Lung (tissue), 12 donors: ENCODE measurements around the gene CATSPER1. TPM values are rescaled to one million over a fixed set of nuclear protein-coding genes. Genes with fewer than 3 reads are reported as not detected.

Source experiments
- ATAC-seq: fragments of 200-7000 bp; cut with Tn5 transposase; one replicate; pipeline ENCODE4 v1.9.1; 2020; ENCODE audit warnings: moderate number of reproducible peaks; ENCODE audit not compliant: insufficient read depth, low FRiP score
- DNase-seq, 3 donors: peaks; one replicate each; pipeline ENCODE4 v3.0.0-alpha.2; 2013 to 2017
- H3K27ac ChIP-seq, 2 donors: one replicate each; pipeline ENCODE4 v1.5.1; 2013; ENCODE audit warnings: mild to moderate bottlenecking in 2 of 2, moderate library complexity in 2 of 2, control low read depth in 1 of 2, inconsistent platforms in 1 of 2, low read depth in 1 of 2, low read length in 1 of 2
- H3K27me3 ChIP-seq, 3 donors: one replicate each; pipeline ENCODE4 v1.5.1; 2013; ENCODE audit warnings: low read length in 2 of 3; ENCODE audit not compliant: control insufficient read depth in 3 of 3, insufficient read depth in 3 of 3
- H3K36me3 ChIP-seq, 4 donors: one replicate each; pipeline ENCODE4 v1.5.1; 2013; ENCODE audit warnings: low read length in 4 of 4, mild to moderate bottlenecking in 1 of 4, moderate library complexity in 1 of 4; ENCODE audit not compliant: control insufficient read depth in 4 of 4, insufficient read depth in 4 of 4
- H3K4me1 ChIP-seq, 5 donors: one replicate each; pipeline ENCODE4 v1.5.1; 2013; ENCODE audit warnings: low read length in 5 of 5, mild to moderate bottlenecking in 2 of 5, moderate library complexity in 1 of 5; ENCODE audit not compliant: control insufficient read depth in 5 of 5, insufficient read depth in 5 of 5
- H3K4me3 ChIP-seq: one replicate; pipeline ENCODE4 v1.5.1; 2013; ENCODE audit warnings: mild to moderate bottlenecking, control low read depth, moderate library complexity
- H3K9ac ChIP-seq, 2 donors: one replicate each; pipeline ENCODE4 v1.5.1; 2013; ENCODE audit warnings: low read length in 2 of 2, control low read depth in 1 of 2; ENCODE audit not compliant: insufficient read depth in 1 of 2
- H3K9me3 ChIP-seq, 4 donors: one replicate each; pipeline ENCODE4 v1.5.1; 2013; ENCODE audit warnings: low read length in 3 of 4, mild to moderate bottlenecking in 1 of 4, moderate library complexity in 1 of 4; ENCODE audit not compliant: control insufficient read depth in 4 of 4, insufficient read depth in 3 of 4
- WGBS, 2 donors: extraction: QIAGEN DNeasy Blood & Tissue Kit; methylation state at CpG; one replicate each; pipeline ENCODE4 v1.1.7; 2013; 5-methylcytosine and 5-hydroxymethylcytosine counted together
- polyA plus RNA-seq, 2 donors: library from polyadenylated mRNA; stranded (reverse); fragments of 200-250 nt; gene quantifications; one replicate each; pipeline ENCODE4 v1.2.1, GENCODE V29; 2013
- total RNA-seq, 2 donors: library from RNA; depleted of rRNA in 1 of 2; stranded (reverse); fragments of >200 nt in 1 of 2; gene quantifications; one replicate each; pipeline ENCODE4 v1.2.1, GENCODE V29; 2014 to 2021
- TF ChIP-seq, protein P1 (sequence below): IDR thresholded peaks from 2 replicates; pipeline ENCODE4 v1.5.1; 2012; ENCODE audit warnings: mild to moderate bottlenecking; ENCODE audit errors: control extremely low read depth, extremely low read depth
- donor health status: control.
- donor health status: control.
- donor health status: Bipolar disorder and iron deficiency.
- donor health status: healthy.
- donor health status: DM: yes; HTN: yes; CAD: no.

CATSPER1 gene
- total and polyA plus RNA-seq, 4 donors: 2.9 to 3.3 (median 3.1) TPM; not detected in 1

DNA sequence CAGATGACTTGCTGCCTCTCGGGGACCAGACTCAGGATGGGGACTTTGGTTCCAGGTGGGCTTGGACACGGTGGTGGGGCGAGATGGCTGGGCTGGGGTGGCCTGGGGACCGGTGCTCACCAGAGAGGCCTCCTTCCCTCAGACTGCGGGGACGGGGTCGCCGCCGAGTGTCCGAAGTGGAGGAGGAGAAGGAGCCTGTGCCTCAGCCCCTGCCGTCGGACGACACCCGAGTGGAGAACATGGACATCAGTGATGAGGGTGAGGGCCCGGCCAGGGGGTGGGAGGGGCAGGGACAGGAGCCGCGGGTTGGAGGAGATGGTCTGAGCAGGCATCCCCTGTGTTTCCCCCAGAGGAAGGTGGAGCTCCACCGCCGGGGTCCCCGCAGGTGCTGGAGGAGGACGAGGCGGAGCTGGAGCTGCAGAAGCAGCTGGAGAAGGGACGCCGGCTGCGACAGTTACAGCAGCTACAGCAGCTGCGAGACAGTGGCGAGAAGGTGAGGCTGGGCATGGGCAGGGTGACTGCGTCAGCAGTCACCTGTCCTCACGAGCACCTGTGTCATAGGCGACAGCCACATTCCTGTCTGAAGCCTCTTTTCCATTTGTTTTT lies 58.8 kb downstream of the CATSPER1 start:
- TF ChIP-seq, protein P1, sequence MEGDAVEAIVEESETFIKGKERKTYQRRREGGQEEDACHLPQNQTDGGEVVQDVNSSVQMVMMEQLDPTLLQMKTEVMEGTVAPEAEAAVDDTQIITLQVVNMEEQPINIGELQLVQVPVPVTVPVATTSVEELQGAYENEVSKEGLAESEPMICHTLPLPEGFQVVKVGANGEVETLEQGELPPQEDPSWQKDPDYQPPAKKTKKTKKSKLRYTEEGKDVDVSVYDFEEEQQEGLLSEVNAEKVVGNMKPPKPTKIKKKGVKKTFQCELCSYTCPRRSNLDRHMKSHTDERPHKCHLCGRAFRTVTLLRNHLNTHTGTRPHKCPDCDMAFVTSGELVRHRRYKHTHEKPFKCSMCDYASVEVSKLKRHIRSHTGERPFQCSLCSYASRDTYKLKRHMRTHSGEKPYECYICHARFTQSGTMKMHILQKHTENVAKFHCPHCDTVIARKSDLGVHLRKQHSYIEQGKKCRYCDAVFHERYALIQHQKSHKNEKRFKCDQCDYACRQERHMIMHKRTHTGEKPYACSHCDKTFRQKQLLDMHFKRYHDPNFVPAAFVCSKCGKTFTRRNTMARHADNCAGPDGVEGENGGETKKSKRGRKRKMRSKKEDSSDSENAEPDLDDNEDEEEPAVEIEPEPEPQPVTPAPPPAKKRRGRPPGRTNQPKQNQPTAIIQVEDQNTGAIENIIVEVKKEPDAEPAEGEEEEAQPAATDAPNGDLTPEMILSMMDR: no peak
- WGBS, 2 donors: 94 to 95% methylated on average over 26 to 30 of the region's 30 CpGs
- DNase-seq (no peak), ATAC-seq (no peak)
- H3K9me3 ChIP-seq: no peaks in the 10 kb centered on the region
- H3K27ac ChIP-seq: no peak overlapping the region
- no peak overlapping the region for H3K4me3 ChIP-seq
- no peaks in the 10 kb centered on the region for H3K27me3 ChIP-seq
- peaks cover 3 to 10% (median 8%) of the 10 kb centered on the region in 5 donors for H3K4me1 ChIP-seq
- no peak overlapping the region for H3K9ac ChIP-seq
- peaks cover 17 to 53% (median 31%) of the 10 kb centered on the region in 4 donors for H3K36me3 ChIP-seq

Other genes with a start within 250 kb of the CATSPER1 start
- 10 to 100 TPM in 1 of 2 donors, 1 to 10 TPM in 1; 8.6 to 35.5 TPM for gene AP5B1, start 245.5 kb downstream of the CATSPER1 start, total RNA-seq
- gene AP5B1, start 245.5 kb downstream of the CATSPER1 start, polyA plus RNA-seq: 10 to 100 TPM; 13.0 to 35.1 TPM
- under 1 TPM; 0.17 to 0.77 TPM for gene OVOL1, start 239.4 kb downstream of the CATSPER1 start, total RNA-seq
- 1 to 10 TPM in 1 of 2 donors, under 1 TPM in 1; 0.96 to 1.4 TPM for gene OVOL1, start 239.4 kb downstream of the CATSPER1 start, polyA plus RNA-seq
- gene SNX32, start 192.5 kb downstream of the CATSPER1 start, total RNA-seq: under 1 TPM; 0.52 to 0.77 TPM
- under 1 TPM; 0.14 to 0.88 TPM for gene SNX32, start 192.5 kb downstream of the CATSPER1 start, polyA plus RNA-seq
- 100 to 1,000 TPM; 387 to 967 TPM for gene CFL1, start 168.3 kb downstream of the CATSPER1 start, total RNA-seq
- gene CFL1, start 168.3 kb downstream of the CATSPER1 start, polyA plus RNA-seq: 1,000 to 10,000 TPM in 1 of 2 donors, 100 to 1,000 TPM in 1; 493 to 1,282 TPM
- 10 to 100 TPM; 35.0 to 61.4 TPM for gene MUS81, start 166.0 kb downstream of the CATSPER1 start, total RNA-seq
- 10 to 100 TPM; 46.2 to 62.2 TPM for gene MUS81, start 166.0 kb downstream of the CATSPER1 start, polyA plus RNA-seq
- 10 to 100 TPM; 62.8 to 67.0 TPM for gene EFEMP2, start 153.7 kb downstream of the CATSPER1 start, total RNA-seq
- gene EFEMP2, start 153.7 kb downstream of the CATSPER1 start, polyA plus RNA-seq: 10 to 100 TPM; 34.2 to 44.8 TPM
- 1 to 10 TPM; 3.1 to 4.6 TPM for gene CTSW, start 146.6 kb downstream of the CATSPER1 start, total RNA-seq
- gene CTSW, start 146.6 kb downstream of the CATSPER1 start, polyA plus RNA-seq: 1 to 10 TPM; 2.9 to 8.7 TPM
- gene FIBP, start 138.0 kb downstream of the CATSPER1 start, total RNA-seq: 10 to 100 TPM; 49.8 to 74.6 TPM
- gene FIBP, start 138.0 kb downstream of the CATSPER1 start, polyA plus RNA-seq: 10 to 100 TPM; 47.1 to 77.2 TPM
- gene CCDC85B, start 135.8 kb downstream of the CATSPER1 start, total RNA-seq: 10 to 100 TPM; 20.7 to 55.4 TPM
- 10 to 100 TPM; 52.5 to 63.4 TPM for gene CCDC85B, start 135.8 kb downstream of the CATSPER1 start, polyA plus RNA-seq
- gene FOSL1, start 126.1 kb downstream of the CATSPER1 start, total RNA-seq: 10 to 100 TPM in 1 of 2 donors, under 1 TPM in 1; 0.43 to 11.4 TPM
- gene FOSL1, start 126.1 kb downstream of the CATSPER1 start, polyA plus RNA-seq: 10 to 100 TPM; 19.2 to 19.9 TPM
- 10 to 100 TPM; 17.9 to 38.8 TPM for gene C11orf68, start 107.4 kb downstream of the CATSPER1 start, total RNA-seq
- gene C11orf68, start 107.4 kb downstream of the CATSPER1 start, polyA plus RNA-seq: 10 to 100 TPM; 26.8 to 30.8 TPM
- 10 to 100 TPM; 40.8 to 92.7 TPM for gene DRAP1, start 107.1 kb downstream of the CATSPER1 start, total RNA-seq
- gene DRAP1, start 107.1 kb downstream of the CATSPER1 start, polyA plus RNA-seq: 100 to 1,000 TPM in 1 of 2 donors, 10 to 100 TPM in 1; 99.4 to 140 TPM
- gene TSGA10IP, start 81.0 kb downstream of the CATSPER1 start, total RNA-seq: under 1 TPM; 0.34 TPM
- gene TSGA10IP, start 81.0 kb downstream of the CATSPER1 start, polyA plus RNA-seq: under 1 TPM; 0.07 to 0.20 TPM
- gene SART1, start 64.7 kb downstream of the CATSPER1 start, total RNA-seq: 10 to 100 TPM; 31.4 to 52.3 TPM
- 100 to 1,000 TPM in 1 of 2 donors, 10 to 100 TPM in 1; 44.3 to 145 TPM for gene SART1, start 64.7 kb downstream of the CATSPER1 start, polyA plus RNA-seq
- 10 to 100 TPM; 27.4 to 33.2 TPM for gene EIF1AD, start 24.3 kb downstream of the CATSPER1 start, total RNA-seq
- 10 to 100 TPM; 22.0 to 29.9 TPM for gene EIF1AD, start 24.3 kb downstream of the CATSPER1 start, polyA plus RNA-seq
- 100 to 1,000 TPM in 1 of 2 donors, 10 to 100 TPM in 1; 17.7 to 185 TPM for gene BANF1, start 24.0 kb downstream of the CATSPER1 start, total RNA-seq
- 100 to 1,000 TPM; 132 to 315 TPM for gene BANF1, start 24.0 kb downstream of the CATSPER1 start, polyA plus RNA-seq
- 10 to 100 TPM in 1 of 2 donors, 1 to 10 TPM in 1; 7.1 to 17.7 TPM for gene CST6, start 14.5 kb downstream of the CATSPER1 start, total RNA-seq
- 10 to 100 TPM; 31.7 to 38.8 TPM for gene CST6, start 14.5 kb downstream of the CATSPER1 start, polyA plus RNA-seq
- not detected for gene GAL3ST3, start 22.7 kb upstream of the CATSPER1 start, total RNA-seq
- gene GAL3ST3, start 22.7 kb upstream of the CATSPER1 start, polyA plus RNA-seq: not detected
- gene SF3B2, start 25.9 kb upstream of the CATSPER1 start, total RNA-seq: 100 to 1,000 TPM; 130 to 187 TPM
- gene SF3B2, start 25.9 kb upstream of the CATSPER1 start, polyA plus RNA-seq: 100 to 1,000 TPM in 1 of 2 donors, 10 to 100 TPM in 1; 78.0 to 139 TPM
- 10 to 100 TPM; 42.8 to 48.8 TPM for gene PACS1, start 43.8 kb upstream of the CATSPER1 start, total RNA-seq
- gene PACS1, start 43.8 kb upstream of the CATSPER1 start, polyA plus RNA-seq: 10 to 100 TPM; 22.2 to 26.6 TPM
- 10 to 100 TPM in 1 of 2 donors, 1 to 10 TPM in 1; 8.5 to 30.8 TPM for gene KLC2, start 231.2 kb upstream of the CATSPER1 start, total RNA-seq
- gene KLC2, start 231.2 kb upstream of the CATSPER1 start, polyA plus RNA-seq: 10 to 100 TPM; 17.8 to 34.2 TPM
- 100 to 1,000 TPM in 1 of 2 donors, 10 to 100 TPM in 1; 78.6 to 162 TPM for gene RAB1B, start 242.2 kb upstream of the CATSPER1 start, total RNA-seq
- 100 to 1,000 TPM; 174 to 203 TPM for gene RAB1B, start 242.2 kb upstream of the CATSPER1 start, polyA plus RNA-seq